Vagina (tissue), 2 donors: ENCODE results near the gene RIPK1. TPM values are rescaled to one million over a fixed set of nuclear protein-coding genes. Genes with fewer than 3 reads are reported as not detected.

ENCODE experiments used
- DNase-seq, 2 donors: peaks; one replicate each; pipeline ENCODE4 v3.0.0-alpha.2; 2017; ENCODE audit errors: extremely low spot score in 2 of 2
- H3K27ac ChIP-seq: fragments of 200-600 bp; sonication (generic); one replicate; pipeline ENCODE4 v1.5.1; 2019
- H3K27me3 ChIP-seq: fragments of 200-600 bp; sonication (generic); one replicate; pipeline ENCODE4 v1.5.1; 2019
- H3K36me3 ChIP-seq, 2 donors: fragments of 200-600 bp; sonication (generic); one replicate each; pipeline ENCODE4 v1.5.1; 2017 to 2019
- H3K4me1 ChIP-seq: fragments of 200-600 bp; sonication (generic); one replicate; pipeline ENCODE4 v1.5.1; 2019
- H3K4me3 ChIP-seq, 2 donors: fragments of 200-600 bp; sonication (generic); 1 replicate in 1 of 2; 2 replicates in 1 of 2; pipeline ENCODE4 v1.5.1; 2016 to 2019
- H3K9me3 ChIP-seq: fragments of 200-600 bp; sonication (generic); one replicate; pipeline ENCODE4 v1.5.1; 2019
- CTCF ChIP-seq, 3 experiments: fragments of 450-650 bp in 2 of 3; fragments of 200-600 bp in 1 of 3; sonication (generic) in 1 of 3; IDR thresholded peaks; one replicate each; pipeline ENCODE4 v1.5.1; 2017 to 2019; ENCODE audit warnings: antibody characterized with exemption in 3 of 3, mild to moderate bottlenecking in 2 of 3, moderate library complexity in 2 of 3
- POLR2A ChIP-seq, 2 donors: fragments of 450-650 bp; IDR thresholded peaks; one replicate each; pipeline ENCODE4 v1.6.1; 2017; ENCODE audit warnings: antibody characterized with exemption in 2 of 2, mild to moderate bottlenecking in 2 of 2, moderate library complexity in 2 of 2
- POLR2AphosphoS5 ChIP-seq, 2 donors: sonication (generic); formaldehyde crosslinking; IDR thresholded peaks; one replicate each; pipeline ENCODE4 v1.9.0; 2017; ENCODE audit warnings: antibody characterized with exemption in 2 of 2, mild to moderate bottlenecking in 2 of 2, low read depth in 1 of 2; ENCODE audit not compliant: insufficient read depth in 1 of 2
- intact Hi-C: fragments of 100-400 bp; cut with DNase I; formaldehyde crosslinking; loops from one replicate; pipeline ENCODE4 v1.15.1; 2023
- total RNA-seq: library from RNA; depleted of rRNA; stranded (reverse); fragments of >200 nt; gene quantifications from one replicate; pipeline ENCODE4 v1.2.3, GENCODE V29; 2016

Gene RIPK1
- total RNA-seq, 1 donor from 2014 or later = 27.0 TPM

- intact Hi-C loops = no loop called here
- TF ChIP-seq POLR2A (IDR thresholded peaks at IDR 0.05) = no peak
- no peak for TF ChIP-seq POLR2AphosphoS5 (IDR thresholded peaks at IDR 0.05; ENCODE audit: insufficient read depth in 1 of 2, low read depth in 1 of 2)
- no peak for TF ChIP-seq CTCF (IDR thresholded peaks at IDR 0.05)
- H3K4me3 ChIP-seq = no peak overlapping the region
- no peak overlapping the region for H3K27ac ChIP-seq
- H3K36me3 ChIP-seq = peaks cover 0 to 28% of the 10 kb centered on the region in 2 donors
- H3K27me3 ChIP-seq = no peaks in the 10 kb centered on the region
- DNase-seq = no peak
- H3K4me1 ChIP-seq = no peaks in the 10 kb centered on the region
- no peaks in the 10 kb centered on the region for H3K9me3 ChIP-seq
Observed at GRCh38 chr6:3128356-3129108, 60.2 kb downstream of the RIPK1 start.

- H3K9me3 ChIP-seq = no peaks in the 10 kb centered on the region
- H3K36me3 ChIP-seq = peaks cover 0 to 36% of the 10 kb centered on the region in 2 donors
- no peaks in the 10 kb centered on the region for H3K4me1 ChIP-seq
- no peak for TF ChIP-seq POLR2A (IDR thresholded peaks at IDR 0.05)
- TF ChIP-seq POLR2AphosphoS5 (IDR thresholded peaks at IDR 0.05; ENCODE audit: insufficient read depth in 1 of 2, low read depth in 1 of 2) = no peak
- TF ChIP-seq CTCF (IDR thresholded peaks at IDR 0.05) = no peak
- H3K27me3 ChIP-seq = no peaks in the 10 kb centered on the region
- H3K27ac ChIP-seq = no peak overlapping the region
- intact Hi-C loops = no loop called here
- H3K4me3 ChIP-seq = no peak overlapping the region
- DNase-seq = no peak
Observed at GRCh38 chr6:3131695-3132094, 63.4 kb downstream of the RIPK1 start.

- peaks cover 1% of the 10 kb centered on the region for H3K4me1 ChIP-seq
- peaks cover 0 to 45% of the 10 kb centered on the region in 2 donors for H3K36me3 ChIP-seq
- H3K27ac ChIP-seq = no peak overlapping the region
- H3K27me3 ChIP-seq = no peaks in the 10 kb centered on the region
- H3K9me3 ChIP-seq = no peaks in the 10 kb centered on the region
- no peak for TF ChIP-seq POLR2AphosphoS5 (IDR thresholded peaks at IDR 0.05; ENCODE audit: insufficient read depth in 1 of 2, low read depth in 1 of 2)
- no peak for TF ChIP-seq POLR2A (IDR thresholded peaks at IDR 0.05)
- TF ChIP-seq CTCF (IDR thresholded peaks at IDR 0.05) = no peak
- intact Hi-C loops = no loop called here
- DNase-seq = no peak
- no peak overlapping the region for H3K4me3 ChIP-seq
Observed at GRCh38 chr6:3133515-3133914, 65.2 kb downstream of the RIPK1 start.

- Histone ChIP-seq H3K27ac (no peak overlapping the region), H3K9me3 (no peaks in the 10 kb centered on the region), H3K27me3 (no peaks in the 10 kb centered on the region), H3K36me3 (peaks cover 0 to 37% of the 10 kb centered on the region in 2 donors), H3K4me3 (no peak overlapping the region), H3K4me1 (peaks cover 14% of the 10 kb centered on the region)
- intact Hi-C loops = no loop called here
- no peak for TF ChIP-seq POLR2AphosphoS5 (IDR thresholded peaks at IDR 0.05; ENCODE audit: insufficient read depth in 1 of 2, low read depth in 1 of 2)
- TF ChIP-seq POLR2A (IDR thresholded peaks at IDR 0.05) = no peak
- no peak for TF ChIP-seq CTCF (IDR thresholded peaks at IDR 0.05)
- DNase-seq = no peak
Observed at GRCh38 chr6:3135668-3136291, 67.5 kb downstream of the RIPK1 start.
